Activated naive CD4-positive, alpha-beta T cell treated with anti-CD3 and anti-CD28 coated beads, Interleukin-2, amount 50 U/mL, for 16 hours (primary cell): ENCODE data around the gene CCM2.
"Not testable (repeated sequence)": the region's sequence is repeated elsewhere in the genome, so short reads cannot be mapped to it uniquely, and the experiment has no call there.

Source experiments
- DNase-seq: peaks from one replicate; pipeline ENCODE4 v3.0.0-alpha.2; 2020

Gene CCM2

GRCh38 chr7:45003789-45004188, 3.8 kb downstream of the CCM2 start:
- no peak for DNase-seq

DNA sequence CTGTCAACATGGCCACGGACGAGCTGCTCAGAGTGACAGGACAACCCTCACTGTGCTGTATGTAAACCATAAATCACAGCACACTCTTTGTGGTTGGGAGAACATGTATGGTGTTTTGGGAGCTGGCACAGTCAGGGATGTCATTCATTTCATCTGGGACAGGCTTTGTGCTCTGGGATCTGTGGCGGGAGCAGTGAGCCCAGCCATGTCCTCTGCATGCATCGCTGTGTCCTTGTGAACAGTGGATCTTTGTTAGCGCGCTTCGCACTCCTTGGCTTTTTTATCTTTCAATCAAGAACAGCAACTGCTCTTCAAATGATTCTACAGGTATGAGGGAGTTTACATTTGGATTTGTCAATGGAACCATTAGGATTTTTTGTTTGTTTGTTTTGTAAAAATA, 7.1 kb downstream of the CCM2 start:
- no peak for DNase-seq

DNA sequence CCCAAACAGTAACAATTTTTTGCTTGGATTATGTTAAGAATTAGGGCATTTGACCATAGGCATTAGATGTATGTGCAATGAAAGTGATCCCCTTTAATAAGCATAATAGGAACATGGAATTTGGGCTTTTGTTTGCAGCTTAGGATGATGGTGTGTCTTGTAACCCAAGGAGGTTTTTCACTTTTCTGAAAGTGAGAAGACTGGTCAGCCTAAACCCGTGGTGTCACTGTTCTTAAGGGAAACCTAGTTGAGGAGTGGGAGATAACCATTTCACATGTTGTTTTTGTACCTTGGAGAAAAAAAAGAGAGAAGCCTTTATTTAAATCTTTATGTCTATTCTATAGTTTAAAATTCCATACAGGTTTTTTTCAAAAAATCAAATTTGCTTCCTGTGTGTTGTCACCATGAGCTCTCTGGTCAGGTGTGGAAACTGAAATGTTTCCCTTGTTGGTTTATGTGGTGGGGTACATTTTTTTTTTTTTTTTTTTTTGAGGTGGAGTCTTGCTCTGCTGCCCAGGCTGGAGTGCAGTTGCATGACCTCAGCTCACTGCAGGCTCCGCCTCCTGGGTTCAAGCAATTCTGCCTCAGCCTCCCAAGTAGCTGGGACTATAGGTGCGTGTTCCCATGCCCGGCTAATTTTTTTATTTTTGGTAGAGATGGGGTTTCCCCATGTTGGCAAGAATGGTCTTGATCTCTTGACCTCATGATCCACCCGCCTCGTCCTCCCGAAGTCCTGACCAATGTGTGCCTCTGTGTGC, 7.7 kb downstream of the CCM2 start:
- no peak for DNase-seq

- no peak for DNase-seq
Measured at GRCh38 chr7:45013465-45013967, 13.5 kb downstream of the CCM2 start.

DNA sequence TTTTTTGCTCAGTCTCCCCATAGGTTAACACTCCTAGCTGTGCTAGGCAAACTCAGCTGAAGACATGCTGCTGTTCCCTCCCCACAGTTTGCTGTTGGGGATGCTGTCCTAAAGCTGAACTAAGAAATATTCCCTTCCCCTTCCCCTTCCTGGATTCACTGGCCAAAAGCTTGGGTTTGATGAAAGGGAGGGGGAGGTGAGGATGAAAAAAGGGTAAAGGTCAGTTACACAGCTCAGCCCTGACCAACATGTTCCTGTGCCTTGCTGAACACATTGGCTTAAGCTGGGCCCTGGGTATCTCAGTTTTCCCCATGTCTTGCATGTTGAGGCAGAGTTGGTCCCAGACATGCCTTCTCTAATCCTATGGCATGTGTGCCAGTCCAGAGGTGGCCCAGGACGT, 15.3 kb downstream of the CCM2 start:
- no peak for DNase-seq

GRCh38 chr7:45017253-45017652, 17.3 kb downstream of the CCM2 start:
- no peak for DNase-seq

- no peak for DNase-seq
Measured at GRCh38 chr7:45020915-45021314, 20.9 kb downstream of the CCM2 start.

GRCh38 chr7:45021604-45022296, 21.7 kb downstream of the CCM2 start:
- no peak for DNase-seq

DNA sequence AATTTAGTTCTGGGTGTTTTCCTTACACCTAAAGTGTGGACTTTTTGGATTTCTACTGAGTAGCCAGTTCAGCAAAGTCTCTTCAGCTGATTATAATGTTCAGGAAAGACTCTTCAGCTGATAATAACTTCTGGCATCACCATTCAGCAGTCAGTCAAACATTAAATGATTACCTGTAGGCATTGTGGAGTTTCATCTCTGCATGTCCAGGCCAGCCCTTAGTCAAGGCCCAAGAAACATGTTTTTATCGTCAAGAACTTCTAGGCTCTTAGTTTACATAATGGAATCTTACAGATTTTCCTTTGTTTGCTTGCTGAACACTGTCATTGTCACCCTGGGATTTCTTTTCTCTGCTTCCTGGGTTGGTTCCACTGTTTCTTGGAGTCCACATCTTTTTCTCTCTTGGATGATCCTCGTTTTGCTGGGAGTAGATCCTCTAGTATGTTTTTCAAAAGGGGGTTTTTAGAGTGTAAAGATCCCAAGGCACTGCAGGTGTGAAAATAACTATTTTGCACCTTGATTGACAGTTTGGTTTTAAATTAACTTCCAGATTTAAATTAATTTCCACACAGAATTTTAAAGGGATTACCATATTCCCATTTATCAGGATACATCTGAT, 24.2 kb downstream of the CCM2 start:
- no peak for DNase-seq

GRCh38 chr7:45025473-45025872, 25.5 kb downstream of the CCM2 start:
- DNase-seq, result not testable (repeated sequence)

DNA sequence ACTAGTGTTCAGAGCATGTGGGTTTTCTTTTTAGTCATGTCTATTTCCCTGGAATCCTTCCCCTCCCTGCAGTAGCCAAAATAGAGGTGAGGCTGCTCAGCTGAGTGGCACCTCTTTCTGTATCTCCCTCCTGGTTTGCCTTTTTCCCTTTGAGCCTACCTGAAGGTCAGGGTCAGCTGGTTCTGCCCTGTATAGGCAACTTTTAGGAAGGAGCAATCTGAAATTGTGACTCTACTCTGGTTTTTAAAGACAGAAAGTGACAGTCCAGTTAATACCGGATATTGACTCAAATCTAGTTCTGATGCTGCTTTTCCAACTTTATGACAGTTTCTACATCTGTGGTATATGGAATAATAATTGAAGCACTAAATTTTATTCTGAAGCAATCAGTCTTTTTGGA, 26.0 kb downstream of the CCM2 start:
- DNase-seq, result no peak

- DNase-seq, result peak; percentile 26
Measured at GRCh38 chr7:45026984-45027773, 27.2 kb downstream of the CCM2 start.

DNA sequence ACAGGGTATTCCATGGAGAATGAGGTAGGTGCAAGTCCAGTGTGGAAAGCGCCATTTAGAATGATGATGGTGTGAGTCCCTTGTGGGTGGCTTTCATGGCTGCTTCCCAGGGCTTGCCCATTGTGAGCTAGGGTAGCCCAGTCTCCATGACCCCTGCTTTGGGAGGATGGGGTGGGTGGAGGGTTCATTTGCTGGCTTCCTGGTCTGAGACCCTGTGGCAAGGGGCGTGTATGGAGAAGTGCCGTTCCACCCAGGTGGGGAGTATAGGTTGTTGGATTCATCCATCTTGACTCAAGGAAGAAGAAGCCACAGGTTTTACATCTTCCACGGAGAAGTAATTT, 27.7 kb downstream of the CCM2 start:
- no peak for DNase-seq

DNA sequence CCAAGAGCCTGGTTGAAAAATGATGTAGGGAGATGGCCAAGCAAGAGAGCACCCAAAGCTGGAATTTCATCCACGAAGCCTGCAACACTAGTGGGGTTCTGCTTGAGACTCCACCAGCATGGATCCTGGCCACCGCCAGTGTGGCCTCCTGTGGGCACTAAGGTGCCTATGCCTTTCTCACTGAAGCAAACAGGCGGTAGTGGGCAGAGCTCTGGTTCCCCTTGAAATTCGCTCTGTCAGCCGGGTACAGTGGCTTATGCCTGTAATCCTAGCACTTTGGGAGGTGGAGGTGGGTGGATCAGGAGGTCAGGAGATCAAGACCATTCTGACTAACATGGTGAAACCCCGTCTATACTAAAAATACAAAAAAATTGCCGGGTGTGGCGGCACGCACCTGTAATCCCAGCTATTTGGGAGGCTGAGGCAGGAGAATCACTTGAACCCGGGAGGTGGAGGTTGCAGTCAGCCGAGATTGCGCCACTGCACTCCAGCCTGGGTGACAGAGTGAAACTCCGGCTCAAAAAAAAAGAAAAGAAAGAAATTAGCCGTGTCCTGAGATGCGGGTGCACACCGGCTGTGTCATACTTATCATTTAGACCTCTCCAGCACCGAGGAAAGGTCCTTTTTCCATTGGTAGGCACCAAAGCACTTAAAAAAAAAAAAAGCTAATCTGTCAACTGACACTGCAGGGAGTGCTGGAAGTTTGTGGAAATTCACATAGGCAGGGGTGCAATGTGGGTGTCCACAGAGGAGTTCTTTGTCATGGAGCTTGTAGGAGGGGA, 28.3 kb downstream of the CCM2 start:
- DNase-seq, result no peak

- DNase-seq, result no peak
Measured at GRCh38 chr7:45028920-45029344, 28.9 kb downstream of the CCM2 start.

DNA sequence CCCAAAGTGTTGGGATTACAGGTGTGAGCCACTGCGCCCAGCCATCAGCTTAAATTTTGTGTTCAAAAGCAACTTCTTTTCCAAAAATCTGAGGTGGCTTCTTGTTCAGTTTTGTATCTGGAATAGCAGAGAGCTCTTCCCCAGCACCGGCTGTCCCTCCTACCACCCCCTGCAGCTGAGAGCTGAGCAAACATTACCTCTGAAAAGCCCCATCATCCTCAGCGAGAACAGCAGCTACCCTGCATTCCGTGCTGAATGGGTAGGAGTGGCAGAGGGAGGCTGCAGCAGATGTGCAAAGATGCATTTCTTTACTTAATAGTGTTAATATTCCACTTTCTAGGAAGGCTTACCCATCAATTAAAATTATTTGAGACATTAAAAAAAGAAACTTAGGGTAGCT, 31.8 kb downstream of the CCM2 start:
- DNase-seq, result no peak

GRCh38 chr7:45032421-45032820, 32.4 kb downstream of the CCM2 start:
- no peak for DNase-seq

DNA sequence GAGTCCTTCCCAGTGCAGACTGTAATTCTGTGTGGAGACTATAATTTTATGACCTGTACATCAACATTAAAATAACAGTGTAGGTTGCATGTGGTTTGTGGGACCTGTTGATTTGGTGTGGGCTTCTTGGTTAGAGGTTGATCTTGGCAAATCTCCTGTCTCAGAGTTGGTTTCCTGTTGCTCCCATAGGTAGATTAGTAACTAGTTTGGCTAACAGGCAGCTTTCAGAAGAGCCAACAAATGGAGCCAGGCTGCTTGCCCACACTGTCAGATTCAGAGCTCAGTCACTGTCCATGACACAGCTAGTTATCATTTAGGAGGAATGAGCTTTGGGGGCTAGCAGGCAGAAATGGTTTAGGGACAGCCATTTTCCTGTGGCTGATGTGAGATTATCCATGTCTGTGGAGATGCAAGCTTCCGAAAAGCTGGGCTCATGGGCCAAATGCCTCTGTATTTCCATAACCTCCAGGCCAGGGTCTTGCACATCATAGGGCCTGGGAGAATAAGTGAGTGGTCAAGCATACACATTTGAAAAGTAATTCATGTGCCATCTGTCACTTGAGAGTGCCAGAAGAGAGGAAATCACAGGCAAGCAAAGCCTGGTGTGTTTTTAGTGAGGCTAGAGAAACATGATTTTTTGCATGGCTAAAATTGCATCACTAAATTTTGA, 33.4 kb downstream of the CCM2 start:
- DNase-seq, result no peak

- no peak for DNase-seq
Measured at GRCh38 chr7:45033931-45034290, 33.9 kb downstream of the CCM2 start.

DNA sequence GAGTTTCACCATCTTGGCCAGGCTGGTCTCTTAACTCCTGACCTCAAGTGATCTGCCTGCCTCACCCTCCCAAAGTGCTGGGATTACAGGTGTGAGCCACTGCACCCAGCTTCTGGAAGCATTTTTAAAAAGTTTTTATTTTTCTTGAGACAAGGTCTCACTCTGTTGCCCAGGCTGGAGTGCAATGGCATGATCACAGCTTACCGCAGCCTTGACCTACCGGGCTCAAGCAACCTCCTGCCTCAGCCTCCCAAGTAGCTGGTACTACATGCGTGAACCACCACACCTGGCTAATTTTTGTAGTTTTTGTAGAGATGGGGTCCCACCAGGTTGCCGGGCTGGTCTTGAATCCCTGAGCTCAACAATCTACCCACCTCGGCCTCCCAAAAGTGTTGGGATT, 34.7 kb downstream of the CCM2 start:
- DNase-seq, result not testable (repeated sequence)

GRCh38 chr7:45035371-45035770, 35.4 kb downstream of the CCM2 start:
- no peak for DNase-seq

- no peak for DNase-seq
Measured at GRCh38 chr7:45035893-45036292, 35.9 kb downstream of the CCM2 start.
